GM04504 (cell line): ENCODE measurements around the gene CAGE1.
"Not testable (repeated sequence)": the region's sequence is repeated elsewhere in the genome, so short reads cannot be mapped to it uniquely, and the experiment has no call there.

Experiments used
- DNase-seq: peaks from one replicate; pipeline ENCODE4 v3.0.0-alpha.2; 2012; ENCODE audit warnings: low read depth

Gene CAGE1

DNA sequence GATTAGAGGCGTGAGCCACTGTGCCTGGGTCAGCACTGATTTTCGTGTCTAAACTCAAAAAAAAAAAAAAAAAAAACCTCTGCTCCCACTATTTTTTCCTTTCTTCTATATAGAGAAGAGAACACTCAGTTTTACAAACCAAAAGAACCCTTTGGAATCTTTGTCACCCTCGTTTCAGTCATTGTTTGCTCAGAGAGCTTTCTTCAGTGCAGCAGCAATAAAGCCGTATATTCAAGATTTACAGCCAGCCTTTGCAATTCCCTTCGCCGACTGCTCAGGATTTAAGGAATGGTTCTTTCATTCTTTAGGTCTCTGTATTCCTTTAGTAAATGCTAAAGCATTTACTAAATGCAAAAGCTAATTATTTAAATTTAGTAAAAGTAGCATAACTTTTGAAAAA, 20.2 kb upstream of the CAGE1 start:
- DNase-seq, result no peak

DNA sequence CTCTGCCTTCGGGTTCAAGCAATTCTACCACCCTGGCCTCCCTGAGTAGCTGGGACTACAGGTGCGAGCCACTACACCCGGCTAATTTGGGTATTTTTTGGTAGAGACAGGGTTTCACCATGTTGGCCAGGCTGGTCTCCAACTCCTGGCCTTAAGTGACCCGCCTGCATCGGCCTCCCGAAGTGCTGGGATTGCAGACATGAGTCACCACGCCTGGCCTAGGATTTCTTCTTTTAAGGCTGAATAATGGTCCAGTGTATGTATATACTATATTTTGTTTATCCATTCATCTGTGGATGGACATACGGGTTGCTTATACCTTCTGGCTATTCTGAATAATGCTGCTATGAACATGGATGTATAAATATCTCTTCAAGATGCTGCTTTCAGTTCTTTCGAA, 17.2 kb upstream of the CAGE1 start:
- DNase-seq, result no peak

DNA sequence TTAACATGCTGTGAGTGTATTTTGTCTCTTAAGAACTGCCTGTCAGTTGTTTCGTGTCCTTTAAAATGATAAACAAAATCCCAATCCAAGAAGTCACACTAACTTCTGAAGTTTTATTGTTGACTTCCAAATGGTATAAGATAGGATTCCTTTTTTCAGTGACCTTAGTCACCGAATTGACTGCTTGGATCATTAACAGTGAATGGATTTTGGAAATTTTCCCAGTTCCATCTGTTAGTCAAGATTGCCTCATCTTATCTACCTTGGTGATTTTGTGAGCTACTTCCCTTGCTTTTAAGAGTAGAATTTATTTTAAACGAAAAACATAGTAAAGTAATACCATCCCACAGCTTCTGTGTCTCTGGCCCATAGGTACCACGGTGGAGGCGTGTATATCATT, 15.0 kb upstream of the CAGE1 start:
- DNase-seq, result no peak

DNA sequence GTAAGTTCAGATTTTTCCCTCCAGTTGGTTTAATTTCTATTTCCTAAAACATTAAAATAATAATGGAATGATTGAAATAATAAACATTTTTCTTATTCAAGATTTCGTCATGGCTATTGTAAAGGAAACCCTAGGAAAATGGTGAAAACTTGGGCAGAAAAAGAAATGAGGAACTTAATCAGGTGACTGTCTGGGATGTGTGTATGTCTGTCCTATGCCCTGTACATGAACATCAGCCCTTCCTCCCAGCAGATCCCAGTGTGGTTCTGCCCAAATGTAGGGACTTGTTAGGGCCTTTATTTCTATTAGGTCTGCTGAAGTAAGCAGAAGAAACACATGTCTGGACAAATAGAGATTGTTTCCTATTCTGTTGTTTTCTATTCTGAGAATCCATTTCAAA, 13.2 kb upstream of the CAGE1 start:
- DNase-seq, result no peak

DNA sequence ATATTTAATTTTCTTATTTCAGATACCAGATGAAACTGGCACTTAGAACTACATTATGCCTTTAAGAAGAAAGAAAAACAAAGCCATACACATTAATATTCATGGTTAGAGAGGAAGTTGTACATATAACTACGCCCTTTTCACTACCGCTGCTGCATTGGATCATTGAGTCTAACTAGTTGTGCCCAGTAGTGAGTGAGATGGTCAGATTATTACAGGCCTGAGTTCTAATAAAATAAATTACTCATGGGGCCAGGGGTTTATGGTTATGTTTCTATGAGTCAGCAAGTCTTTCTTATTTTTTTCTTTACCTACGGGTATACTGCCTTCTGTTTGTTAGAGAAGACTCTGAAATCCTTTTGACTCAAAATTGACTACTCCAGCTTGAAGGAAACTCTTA, 11.5 kb upstream of the CAGE1 start:
- DNase-seq, result no peak

DNA sequence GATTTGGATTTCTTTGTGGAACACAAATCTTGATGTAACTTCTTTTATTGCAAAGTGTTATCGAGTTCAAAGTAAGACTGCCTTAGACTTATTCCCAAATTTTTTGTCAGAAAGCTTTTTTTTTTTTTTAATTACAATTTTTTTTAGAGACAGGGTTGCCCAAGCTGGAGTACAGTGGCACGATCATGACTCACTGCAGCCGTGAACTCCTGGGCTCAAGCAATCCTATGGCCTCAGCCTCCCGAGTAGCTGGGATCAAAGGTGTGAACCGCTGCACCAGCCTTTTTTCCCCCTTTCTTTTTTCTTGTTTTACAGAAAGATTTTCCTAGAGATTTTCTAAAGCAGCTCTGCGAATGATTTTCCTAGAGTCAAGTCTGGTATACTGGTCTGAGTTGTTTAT, 2.9 kb upstream of the CAGE1 start:
- no peak for DNase-seq

DNA sequence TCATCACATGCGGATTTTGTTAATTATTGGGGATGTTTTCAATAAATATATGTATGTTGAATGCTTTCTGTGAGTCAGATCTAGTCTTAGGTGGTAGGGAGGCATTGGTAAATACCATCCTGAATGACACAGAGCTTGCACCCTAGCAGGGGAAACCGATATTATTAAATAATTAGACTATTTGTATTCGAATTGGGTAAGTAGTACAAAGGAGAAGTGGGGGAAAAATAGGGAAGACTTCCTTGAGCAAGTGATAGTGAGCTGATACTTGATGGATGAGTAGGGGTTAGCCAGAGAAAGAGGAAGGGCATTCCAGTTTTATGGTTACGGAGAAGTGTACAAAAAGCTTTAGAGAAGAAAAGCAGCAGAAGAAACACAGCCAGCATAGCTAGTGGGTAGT, 1.6 kb upstream of the CAGE1 start:
- no peak for DNase-seq

DNA sequence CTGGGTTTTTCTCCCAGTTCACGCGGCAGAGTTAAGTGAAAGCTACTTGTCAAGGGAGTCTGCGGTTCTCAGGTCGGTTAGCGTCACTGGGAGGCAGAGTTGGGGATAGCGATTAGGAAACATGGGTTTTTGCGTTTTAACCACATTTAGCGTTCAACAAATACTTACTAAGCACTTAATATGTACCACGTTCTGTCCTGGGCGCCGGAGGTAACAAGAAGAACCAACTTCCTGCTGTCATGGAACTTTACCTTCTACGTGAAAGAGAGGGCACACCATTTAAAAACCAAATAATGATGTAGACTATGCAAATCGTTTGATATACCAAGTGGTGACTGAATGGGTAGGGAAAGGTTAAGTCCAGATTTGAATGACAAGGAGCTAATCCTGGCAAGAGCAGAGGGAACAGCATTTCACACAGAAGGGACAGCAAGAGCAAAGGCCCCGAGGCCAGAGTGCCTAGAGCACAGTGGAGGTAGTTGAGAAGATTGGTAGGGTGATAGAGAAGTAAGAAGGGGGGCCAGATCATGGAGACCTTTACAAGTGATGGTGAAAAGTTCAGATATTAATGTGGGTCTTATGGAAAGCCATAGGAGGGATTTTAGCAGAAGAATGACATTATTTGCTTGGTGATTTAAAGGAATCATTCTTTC, 810 bp upstream of the CAGE1 start:
- DNase-seq, result no peak

DNA sequence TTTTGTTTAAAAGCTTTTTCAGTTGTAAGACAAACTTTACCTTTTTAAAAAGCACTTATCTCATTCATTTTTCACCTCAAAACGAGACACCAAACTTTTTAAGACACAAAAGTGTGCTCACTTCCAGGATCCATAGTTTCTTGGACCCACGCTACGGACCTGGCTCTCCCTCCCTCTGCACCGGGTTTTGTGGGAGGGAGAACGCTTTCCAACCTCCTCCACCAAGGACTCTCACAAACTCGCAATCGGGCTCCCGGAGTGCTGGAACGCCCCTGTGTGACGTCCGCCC, 436 bp downstream of the CAGE1 start:
- no peak for DNase-seq

DNA sequence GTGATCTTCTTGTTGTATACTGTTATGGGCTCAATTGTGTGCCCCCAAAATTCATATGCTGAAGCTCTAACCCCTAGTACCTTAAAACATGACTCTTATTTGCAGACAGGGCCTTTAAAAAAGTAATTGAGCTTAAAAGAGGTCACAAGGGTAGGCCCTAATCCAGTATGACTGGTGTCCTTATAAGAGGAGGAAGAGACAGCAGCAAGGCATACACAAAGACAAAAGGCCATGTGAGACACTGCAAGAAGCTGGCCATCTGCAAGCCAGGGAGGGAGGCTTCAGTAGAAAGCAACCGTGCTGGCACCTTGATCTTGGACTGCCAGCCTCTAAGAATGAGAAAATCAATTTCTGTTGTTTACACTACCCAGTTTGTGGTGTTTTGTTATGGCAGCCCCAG, 8.4 kb downstream of the CAGE1 start:
- no peak for DNase-seq

DNA sequence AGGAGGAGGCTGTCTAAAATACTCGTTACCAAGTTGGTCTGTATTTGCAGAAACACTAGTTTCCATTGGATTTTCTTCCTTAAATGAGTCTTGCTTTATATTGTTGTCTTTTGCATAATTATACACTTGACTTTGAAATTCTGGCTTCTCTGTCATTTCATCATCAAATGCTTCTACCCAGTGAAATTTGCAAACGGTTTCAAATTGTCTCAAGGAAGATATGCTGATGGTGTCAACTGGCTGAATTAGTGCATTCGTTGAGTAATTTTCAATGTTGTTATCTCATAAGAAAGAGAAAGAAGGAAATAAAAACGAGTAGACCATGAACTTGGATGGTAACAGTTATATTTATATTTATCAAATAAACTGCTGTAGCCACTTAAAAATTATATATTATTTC, 10.8 kb downstream of the CAGE1 start:
- no peak for DNase-seq

DNA sequence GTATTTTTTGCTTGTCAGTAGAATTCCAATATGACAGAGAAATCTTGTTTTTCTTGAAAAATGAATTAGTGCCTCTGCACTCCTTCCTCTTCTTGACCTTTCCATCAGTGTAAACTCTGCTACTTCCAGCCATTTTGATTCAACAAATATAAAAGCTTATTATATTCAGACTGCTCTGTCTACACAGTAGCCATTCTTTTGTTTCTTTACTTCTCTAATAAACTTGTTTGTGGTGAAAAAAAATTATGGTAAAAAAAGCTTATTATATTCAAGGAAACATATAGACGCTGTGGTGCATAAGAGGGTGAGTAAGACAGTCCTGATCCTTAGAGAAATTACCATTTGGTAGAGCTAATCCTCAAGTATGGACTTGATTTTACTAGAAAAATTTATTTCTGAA, 11.6 kb downstream of the CAGE1 start:
- DNase-seq, result no peak

DNA sequence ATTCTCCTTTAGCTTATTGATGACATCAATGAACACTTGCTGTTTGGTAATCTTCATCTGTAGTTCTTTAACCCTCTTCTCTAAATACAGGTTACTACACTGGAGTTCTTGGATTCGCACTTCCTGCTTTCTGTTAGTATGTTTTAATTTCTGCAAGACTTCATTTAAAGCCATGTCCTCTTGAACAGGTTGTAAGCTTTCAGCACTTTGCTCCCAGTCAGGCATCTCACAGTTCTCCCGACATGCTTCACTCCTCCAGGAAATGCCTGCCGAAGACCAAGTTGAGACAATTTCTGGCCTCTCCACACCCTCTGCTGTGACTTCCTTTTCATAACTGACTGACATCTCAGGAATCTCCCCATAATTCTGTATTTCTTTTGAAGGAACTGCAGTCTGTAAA, 15.8 kb downstream of the CAGE1 start:
- DNase-seq, result no peak

DNA sequence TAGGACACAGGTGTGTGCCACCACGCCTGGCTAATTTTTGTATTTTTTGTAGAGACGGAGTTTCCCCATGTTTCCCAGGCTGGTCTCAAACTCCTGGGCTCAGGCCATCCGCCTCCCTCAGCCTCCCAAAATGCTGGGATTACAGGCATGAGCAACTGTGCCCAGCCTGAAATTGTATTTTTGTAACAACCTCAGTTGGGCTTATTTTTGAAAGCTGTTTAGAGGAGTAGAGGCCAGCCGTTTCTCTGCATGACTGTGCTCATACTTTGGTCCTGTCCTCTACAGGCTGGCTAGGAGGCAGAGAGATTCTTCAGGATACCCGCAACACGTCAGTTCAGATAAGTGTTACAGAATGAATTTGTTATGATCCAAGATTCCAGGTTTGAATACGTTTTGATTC, 22.1 kb downstream of the CAGE1 start:
- DNase-seq, result no peak

DNA sequence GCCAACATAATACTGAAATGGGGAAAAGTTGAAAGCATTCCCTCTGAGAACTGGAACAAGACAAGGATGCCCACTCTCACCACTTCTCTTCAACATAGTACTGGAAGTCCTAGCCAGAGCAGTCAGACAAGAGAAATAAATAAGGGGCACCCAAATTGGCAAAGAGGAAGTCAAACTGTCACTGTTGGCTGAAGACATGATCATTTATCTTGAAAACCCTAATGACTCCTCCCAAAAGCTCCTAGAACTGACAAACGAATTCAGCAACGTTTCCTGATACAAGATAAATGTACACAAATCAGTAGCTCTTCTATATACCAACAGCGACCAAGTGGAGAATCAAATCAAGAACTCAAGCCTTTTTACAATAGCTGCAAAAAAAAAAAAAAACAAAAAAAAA, 37.6 kb downstream of the CAGE1 start:
- not testable (repeated sequence) for DNase-seq

DNA sequence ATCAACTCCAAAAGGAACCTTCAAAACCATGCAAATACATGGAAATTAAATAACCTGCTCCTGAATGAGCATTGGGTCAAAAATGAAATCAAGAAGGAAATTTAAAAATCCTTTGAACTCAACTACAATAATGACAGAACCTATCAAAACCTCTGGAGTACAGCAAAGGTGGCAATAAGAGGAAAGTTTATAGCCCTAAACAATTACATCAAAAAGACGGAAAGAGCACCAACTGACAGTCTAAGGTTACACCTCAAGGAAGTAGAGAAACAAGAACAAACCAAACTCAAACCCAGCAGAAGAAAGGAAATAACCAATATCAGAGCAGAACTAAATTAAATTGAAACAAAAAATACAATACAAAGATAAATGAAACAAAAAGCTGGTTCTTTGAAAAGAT, 39.0 kb downstream of the CAGE1 start:
- not testable (repeated sequence) for DNase-seq

DNA sequence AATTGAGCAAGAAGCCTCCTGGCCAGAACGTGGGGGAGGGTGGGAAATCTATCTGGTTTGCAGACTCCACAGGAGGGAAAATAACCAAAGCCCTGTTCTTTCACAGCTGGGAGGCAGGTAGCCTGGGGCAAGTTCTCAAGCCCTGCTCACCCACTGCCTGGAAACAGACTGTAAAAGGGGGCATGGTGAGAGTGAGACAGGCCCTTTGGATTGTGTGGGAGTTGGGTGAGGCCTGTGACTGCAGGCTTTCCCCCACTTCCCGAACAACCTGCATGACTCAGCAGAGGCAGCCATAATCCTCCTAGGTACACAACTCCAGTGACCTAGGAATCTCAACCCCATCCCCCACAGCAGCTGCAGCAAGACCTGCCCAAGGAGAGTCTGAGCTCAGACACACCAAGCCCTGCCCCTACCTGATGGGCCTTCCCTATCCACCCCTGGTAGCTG, 42.0 kb downstream of the CAGE1 start:
- not testable (repeated sequence) for DNase-seq

DNA sequence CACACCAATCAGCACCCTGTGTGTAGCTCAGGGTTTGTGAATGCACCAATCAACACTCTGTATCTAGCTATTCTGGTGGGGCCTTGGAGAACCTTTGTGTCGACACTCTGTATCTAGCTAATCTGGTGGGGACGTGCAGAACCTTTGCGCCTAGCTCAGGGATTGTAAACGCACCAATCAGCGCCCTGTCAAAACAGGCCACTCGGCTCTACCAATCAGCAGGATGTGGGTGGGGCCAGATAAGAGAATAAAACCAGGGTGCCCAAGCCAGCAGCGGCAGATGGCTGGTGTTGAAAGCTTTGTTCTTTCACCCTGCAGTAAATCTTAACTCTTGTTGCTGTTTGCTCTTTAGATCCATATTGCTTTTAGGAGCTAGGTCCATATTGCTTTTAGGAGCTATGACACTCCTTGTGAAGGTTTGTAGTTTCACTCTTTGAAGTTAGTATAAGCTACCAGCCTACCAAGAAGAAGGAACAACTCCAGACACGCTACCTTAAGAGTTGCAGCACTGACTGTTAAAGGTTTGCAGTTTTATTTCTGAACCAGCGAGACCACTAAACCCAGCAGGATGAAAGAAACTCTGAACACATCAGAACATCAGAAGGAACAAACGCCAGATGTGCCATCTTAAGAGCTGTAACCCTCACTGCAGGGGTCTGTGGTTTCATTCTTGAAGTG, 44.6 kb downstream of the CAGE1 start:
- DNase-seq, result not testable (repeated sequence)

DNA sequence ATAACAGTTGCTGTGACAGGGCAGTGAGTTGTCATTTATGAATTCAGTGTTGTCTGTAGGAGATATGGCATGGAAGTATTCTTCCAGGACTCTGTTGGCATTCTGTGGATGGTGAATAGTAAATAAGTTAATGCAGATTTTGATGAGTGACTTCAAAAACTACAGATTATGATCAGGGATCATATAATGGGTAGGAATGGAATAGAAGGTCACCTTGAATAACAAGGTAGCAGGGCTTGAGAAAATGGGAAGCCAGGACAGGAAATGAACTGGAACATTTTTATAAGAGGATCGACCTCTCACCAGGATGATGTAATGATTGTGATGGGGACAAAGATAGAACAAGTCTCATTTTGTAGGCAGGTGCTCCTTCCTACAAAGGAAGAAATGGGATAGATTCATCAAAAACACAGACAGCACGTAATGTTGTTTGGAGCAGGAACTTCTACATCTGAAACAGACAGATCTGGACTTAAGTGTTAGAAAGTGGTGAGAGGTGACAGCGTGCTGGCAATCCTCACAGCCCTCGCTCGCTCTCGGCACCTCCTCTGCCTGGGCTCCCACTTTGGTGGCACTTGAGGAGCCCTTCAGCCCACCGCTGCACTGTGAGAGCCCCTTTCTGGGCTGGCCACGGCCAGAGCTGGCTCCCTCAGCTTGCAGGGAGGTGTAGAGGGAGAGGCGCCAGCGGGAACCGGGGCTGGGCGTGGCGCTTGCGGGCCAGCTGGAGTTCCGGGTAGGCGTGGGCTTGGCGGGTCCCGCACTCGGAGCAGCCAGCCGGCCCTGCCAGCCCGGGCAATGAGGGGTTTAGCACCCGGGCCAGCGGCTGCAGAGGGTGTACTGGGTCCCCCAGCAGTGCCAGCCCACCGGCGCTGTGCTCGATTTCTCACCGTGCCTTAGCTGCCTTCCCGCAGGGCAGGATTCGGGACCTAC, 45.7 kb downstream of the CAGE1 start:
- DNase-seq, result no peak

DNA sequence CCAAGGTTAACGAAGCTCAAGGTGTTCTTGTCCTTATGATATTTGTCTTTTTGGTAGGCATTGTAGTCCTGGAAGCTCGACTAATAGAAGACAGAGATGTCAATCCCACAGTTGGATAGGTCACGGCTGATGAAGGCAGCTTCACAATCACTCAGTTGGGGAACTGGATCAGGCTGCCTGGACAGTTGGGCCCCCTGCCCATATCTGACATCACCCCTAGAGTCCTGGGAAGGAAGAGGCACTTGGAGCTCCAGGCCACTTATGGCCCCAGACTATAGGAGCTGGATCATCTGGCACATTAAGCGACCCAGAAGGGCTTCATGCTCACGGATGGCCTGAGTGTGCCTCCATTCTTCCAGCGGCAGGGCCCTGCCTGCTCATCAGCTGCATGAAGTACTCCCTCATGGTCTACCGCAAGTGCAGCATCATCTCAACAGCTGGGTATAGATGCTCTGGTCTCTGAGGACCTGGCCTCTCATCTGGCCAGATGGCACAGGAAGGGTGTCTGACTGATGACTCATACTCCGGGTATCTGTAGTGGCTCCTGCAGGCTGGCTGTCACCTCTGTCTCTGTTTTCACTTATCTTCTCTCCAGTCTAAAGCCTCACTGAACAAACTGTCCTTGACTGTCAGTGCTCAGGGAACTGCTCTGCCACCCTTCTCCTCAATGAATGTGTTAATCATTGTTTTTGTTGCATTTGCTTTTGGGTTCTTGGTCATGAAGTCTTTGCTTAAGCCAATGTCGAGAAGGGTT, 47.4 kb downstream of the CAGE1 start:
- no peak for DNase-seq

DNA sequence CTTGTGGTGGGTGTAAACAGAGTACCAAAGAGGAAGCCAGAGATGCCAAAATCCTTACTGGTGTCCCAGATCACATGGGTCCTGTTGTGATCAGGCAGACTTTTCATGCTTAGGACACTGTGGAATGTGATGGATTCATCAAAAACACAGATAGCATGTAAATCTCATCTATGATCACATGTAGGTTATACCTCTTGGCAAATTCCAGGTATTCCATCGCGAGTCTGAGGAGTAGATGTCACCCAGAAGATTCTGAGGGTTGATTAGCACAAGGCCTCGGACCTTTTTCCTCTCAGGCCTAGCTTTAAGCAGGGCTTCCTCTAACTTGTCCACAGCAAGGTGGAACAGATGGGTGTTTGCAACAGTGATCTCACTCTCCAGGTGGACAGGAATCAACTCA, 48.3 kb downstream of the CAGE1 start:
- no peak for DNase-seq

DNA sequence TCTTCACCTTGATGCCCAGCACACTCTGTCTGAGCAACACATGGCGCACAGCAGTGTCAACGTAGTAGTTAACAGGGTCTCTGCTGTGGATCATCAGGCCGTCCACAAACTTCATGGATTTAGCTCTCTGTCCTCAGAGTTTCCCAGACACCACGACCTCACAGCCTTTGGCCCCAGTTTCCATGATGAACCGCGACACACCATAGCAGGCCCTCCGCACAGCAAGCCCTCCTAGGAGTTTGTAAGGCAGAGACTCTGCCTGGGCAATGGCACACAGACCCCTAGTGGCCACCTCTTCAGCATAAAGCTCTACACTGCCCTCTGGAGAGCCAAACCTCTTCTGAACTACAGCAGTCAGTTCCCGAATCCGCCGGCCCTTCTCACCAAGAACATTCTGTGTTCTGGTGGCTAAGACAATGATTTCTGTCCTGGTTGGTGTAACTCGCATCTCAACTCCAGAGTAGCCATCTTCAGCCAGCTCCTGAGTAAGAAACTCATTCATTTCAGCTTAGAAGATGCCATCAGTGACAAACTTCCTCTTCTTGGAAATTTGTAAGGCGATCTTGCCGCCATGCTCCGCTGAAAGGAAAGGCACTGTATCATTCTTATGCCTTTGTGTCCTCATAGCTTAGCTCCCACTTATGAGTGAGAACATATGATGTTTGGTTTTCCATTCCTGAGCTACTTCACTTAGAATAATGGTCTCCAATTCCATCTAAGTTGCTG, 50.4 kb downstream of the CAGE1 start:
- DNase-seq, result not testable (repeated sequence)
